Immature natural killer cell (primary cell): ENCODE data around the gene FRMPD4. TPM values are rescaled to one million over a fixed set of nuclear protein-coding genes. Genes with fewer than 3 reads are reported as not detected.
"Not testable (repeated sequence)": the region's sequence is repeated elsewhere in the genome, so short reads cannot be mapped to it uniquely, and the experiment has no call there.

Experiments
- DNase-seq, 3 donors: peaks; one replicate each; pipeline ENCODE4 v3.0.0; 2022; ENCODE audit warnings: mixed read lengths in 1 of 3
- H3K27ac Mint-ChIP-seq, 6 donors: one replicate each; pipeline ENCODE4 v1.8.0; 2020; ENCODE audit warnings: mixed read lengths in 6 of 6, mild to moderate bottlenecking in 5 of 6, inconsistent platforms in 4 of 6, moderate library complexity in 3 of 6
- H3K27me3 Mint-ChIP-seq, 3 donors: one replicate each; pipeline ENCODE4 v1.8.0; 2020 to 2021; ENCODE audit warnings: low read depth in 3 of 3, mild to moderate bottlenecking in 3 of 3, mixed read lengths in 3 of 3, moderate library complexity in 3 of 3, inconsistent platforms in 1 of 3
- H3K36me3 Mint-ChIP-seq, 3 donors: one replicate each; pipeline ENCODE4 v1.8.0; 2020; ENCODE audit warnings: mixed read lengths in 3 of 3, inconsistent platforms in 2 of 3, mild to moderate bottlenecking in 2 of 3
- H3K4me1 Mint-ChIP-seq, 2 donors: one replicate each; pipeline ENCODE4 v1.8.0; 2020; ENCODE audit warnings: inconsistent platforms in 2 of 2, mild to moderate bottlenecking in 2 of 2, mixed read lengths in 2 of 2, moderate library complexity in 1 of 2
- H3K4me3 Mint-ChIP-seq, 5 donors: one replicate each; pipeline ENCODE4 v1.8.0; 2020; ENCODE audit warnings: mild to moderate bottlenecking in 5 of 5, mixed read lengths in 5 of 5, inconsistent platforms in 3 of 5, moderate library complexity in 3 of 5
- H3K9me3 Mint-ChIP-seq, 6 donors: one replicate each; pipeline ENCODE4 v1.8.0; 2020; ENCODE audit warnings: mild to moderate bottlenecking in 6 of 6, mixed read lengths in 6 of 6, inconsistent platforms in 4 of 6, moderate library complexity in 3 of 6
- polyA plus RNA-seq, 3 donors: library from polyadenylated mRNA; unstranded; fragments of 300-500 nt; fragmentation: Illumina TruSeq; gene quantifications; one replicate each; pipeline ENCODE4 v1.2.3, GENCODE V29; 2021

The FRMPD4 gene
- polyA plus RNA-seq, 3 donors from 2014 or later: not detected

GRCh38 chrX:12153741-12154140 lies 15.5 kb downstream of the FRMPD4 start:
- no peak overlapping the region for H3K4me3 Mint-ChIP-seq
- DNase-seq: no peak
- peaks cover 0 to 12% (median 0%) of the 10 kb centered on the region in 3 donors for H3K27me3 Mint-ChIP-seq
- no peak overlapping the region for H3K27ac Mint-ChIP-seq
- H3K9me3 Mint-ChIP-seq: peaks cover 0 to 3% (median 0%) of the 10 kb centered on the region in 6 donors
- H3K4me1 Mint-ChIP-seq: no peaks in the 10 kb centered on the region
- no peaks in the 10 kb centered on the region for H3K36me3 Mint-ChIP-seq

DNA sequence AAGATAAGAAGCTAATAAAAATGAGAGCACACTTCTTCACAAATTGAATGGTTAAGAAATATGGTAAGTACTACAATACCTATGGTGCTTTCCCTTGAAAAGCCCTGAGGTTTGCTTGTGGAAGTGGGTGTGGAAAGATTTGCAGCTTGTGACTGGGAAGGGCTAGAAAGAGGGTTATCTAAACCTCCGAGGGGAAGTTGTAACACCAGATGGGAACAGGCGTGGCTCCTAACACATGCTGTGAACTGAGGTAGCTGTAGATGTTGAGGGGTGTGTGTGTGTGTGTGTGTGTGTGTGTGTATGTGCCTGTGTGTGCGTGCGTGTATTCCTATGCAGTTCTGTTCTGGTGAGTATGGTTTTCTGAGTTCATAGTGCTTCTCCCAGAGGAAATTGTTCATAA lies 21.5 kb downstream of the FRMPD4 start:
- Mint-ChIP-seq H3K4me3 (no peak overlapping the region), H3K9me3 (peaks cover 0 to 6% (median 0%) of the 10 kb centered on the region in 6 donors), H3K27me3 (peaks cover 0 to 4% (median 3%) of the 10 kb centered on the region in 3 donors), H3K27ac (no peak overlapping the region), H3K4me1 (no peaks in the 10 kb centered on the region), H3K36me3 (no peaks in the 10 kb centered on the region)
- DNase-seq: no peak

DNA sequence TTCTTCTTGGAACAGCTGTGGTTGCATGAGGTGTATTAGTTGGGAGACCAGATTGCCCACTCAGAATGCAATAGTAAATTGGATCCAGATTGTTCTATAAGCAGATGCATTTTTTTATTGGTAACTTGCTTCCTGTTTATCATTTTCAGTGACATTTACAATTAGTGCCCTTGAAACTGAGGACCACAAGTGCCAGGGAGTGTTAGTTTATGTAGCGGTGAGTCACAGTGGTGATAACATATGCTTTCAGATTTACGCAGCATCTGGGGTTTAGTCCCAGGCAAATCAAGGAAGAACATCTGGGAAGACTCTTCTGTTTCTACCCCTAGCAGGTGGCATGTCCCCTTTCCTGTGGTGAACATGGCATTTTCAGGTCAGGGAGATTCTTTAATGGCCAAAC lies 24.1 kb downstream of the FRMPD4 start:
- Mint-ChIP-seq H3K4me1 (no peaks in the 10 kb centered on the region), H3K4me3 (no peak overlapping the region), H3K27me3 (peaks cover 0 to 4% (median 0%) of the 10 kb centered on the region in 3 donors), H3K36me3 (no peaks in the 10 kb centered on the region), H3K27ac (no peak overlapping the region), H3K9me3 (peaks cover 0 to 6% (median 0%) of the 10 kb centered on the region in 6 donors)
- no peak for DNase-seq

GRCh38 chrX:12164180-12164579 lies 25.9 kb downstream of the FRMPD4 start:
- not testable (repeated sequence) for H3K27ac Mint-ChIP-seq, H3K4me3 Mint-ChIP-seq, H3K27me3 Mint-ChIP-seq, DNase-seq, H3K36me3 Mint-ChIP-seq, H3K4me1 Mint-ChIP-seq
- peaks cover 0 to 11% (median 0%) of the 10 kb centered on the region in 6 donors for H3K9me3 Mint-ChIP-seq

- Mint-ChIP-seq H3K36me3 (no peaks in the 10 kb centered on the region), H3K4me1 (no peaks in the 10 kb centered on the region), H3K9me3 (peaks cover 0 to 15% (median 2%) of the 10 kb centered on the region in 6 donors), H3K27ac (no peak overlapping the region), H3K4me3 (no peak overlapping the region), H3K27me3 (peaks cover 0 to 6% (median 0%) of the 10 kb centered on the region in 3 donors)
- no peak for DNase-seq
These were observed 32.5 kb downstream of the FRMPD4 start for GRCh38 chrX:12170755-12171154.

DNA sequence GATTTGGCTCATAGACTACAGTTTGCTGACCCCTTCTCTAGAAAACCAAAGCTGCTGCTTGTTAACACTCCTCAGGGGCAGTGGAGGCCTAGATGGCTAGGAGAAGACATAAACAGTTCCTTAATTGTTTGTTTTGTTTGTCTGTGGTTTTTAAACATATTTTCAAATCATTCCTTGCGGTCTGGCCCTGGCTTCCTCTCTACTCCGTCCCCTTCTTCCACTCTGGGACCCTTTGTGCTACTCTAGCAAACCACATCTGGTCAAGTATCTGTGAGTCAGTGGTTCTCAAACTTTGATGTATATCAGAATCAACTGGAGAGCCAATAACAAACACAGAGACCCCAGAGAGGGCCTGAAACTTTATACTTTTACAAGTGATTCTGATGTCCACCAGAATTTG lies 36.1 kb downstream of the FRMPD4 start:
- Mint-ChIP-seq H3K27me3 (peaks cover 0 to 5% (median 4%) of the 10 kb centered on the region in 3 donors), H3K36me3 (no peaks in the 10 kb centered on the region), H3K4me3 (no peak overlapping the region), H3K4me1 (no peaks in the 10 kb centered on the region), H3K9me3 (peaks cover 0 to 15% (median 2%) of the 10 kb centered on the region in 6 donors), H3K27ac (no peak overlapping the region)
- no peak for DNase-seq

DNA sequence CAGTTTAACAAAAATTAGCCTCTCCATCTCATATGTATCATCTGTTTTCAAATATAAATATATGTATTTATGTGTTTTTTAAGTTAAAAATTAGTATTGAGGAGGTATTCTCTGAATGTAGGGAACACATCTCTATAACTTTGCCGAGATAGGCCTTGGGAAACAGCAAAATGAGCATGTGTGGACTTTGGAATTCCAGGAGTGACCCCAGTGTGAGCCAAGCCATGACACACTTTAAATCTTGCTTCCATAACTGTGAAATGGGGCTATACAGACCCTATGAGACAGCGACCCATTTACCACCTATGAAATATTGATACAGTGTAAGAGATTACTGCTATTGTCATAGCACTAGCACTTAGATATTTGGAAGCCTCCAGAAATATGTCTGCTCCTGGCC lies 58.8 kb downstream of the FRMPD4 start:
- DNase-seq: no peak
- Mint-ChIP-seq H3K27me3 (peaks cover 1 to 3% (median 2%) of the 10 kb centered on the region in 3 donors), H3K36me3 (no peaks in the 10 kb centered on the region), H3K4me3 (no peak overlapping the region), H3K9me3 (peaks cover 0 to 2% (median 0%) of the 10 kb centered on the region in 6 donors), H3K4me1 (no peaks in the 10 kb centered on the region), H3K27ac (no peak overlapping the region)

- no peak for DNase-seq
- Mint-ChIP-seq H3K27me3 (peaks cover 0 to 3% (median 1%) of the 10 kb centered on the region in 3 donors), H3K9me3 (peaks cover 0 to 2% (median 0%) of the 10 kb centered on the region in 6 donors), H3K36me3 (no peaks in the 10 kb centered on the region), H3K4me1 (no peaks in the 10 kb centered on the region), H3K27ac (no peak overlapping the region), H3K4me3 (no peak overlapping the region)
These were observed 68.1 kb downstream of the FRMPD4 start for GRCh38 chrX:12206413-12206812.

GRCh38 chrX:12210196-12210815 lies 72.0 kb downstream of the FRMPD4 start:
- Mint-ChIP-seq H3K4me1 (no peaks in the 10 kb centered on the region), H3K27ac (no peak overlapping the region), H3K9me3 (peaks cover 0 to 2% (median 0%) of the 10 kb centered on the region in 6 donors), H3K36me3 (no peaks in the 10 kb centered on the region), H3K27me3 (peaks cover 0 to 2% (median 0%) of the 10 kb centered on the region in 3 donors), H3K4me3 (no peak overlapping the region)
- DNase-seq: no peak

- Mint-ChIP-seq H3K4me1 (no peaks in the 10 kb centered on the region), H3K27ac (no peak overlapping the region), H3K4me3 (no peak overlapping the region), H3K27me3 (peaks cover 0 to 2% (median 0%) of the 10 kb centered on the region in 3 donors), H3K36me3 (no peaks in the 10 kb centered on the region), H3K9me3 (peaks cover 0 to 2% (median 0%) of the 10 kb centered on the region in 6 donors)
- DNase-seq: no peak
These were observed 72.7 kb downstream of the FRMPD4 start for GRCh38 chrX:12210971-12211370.

DNA sequence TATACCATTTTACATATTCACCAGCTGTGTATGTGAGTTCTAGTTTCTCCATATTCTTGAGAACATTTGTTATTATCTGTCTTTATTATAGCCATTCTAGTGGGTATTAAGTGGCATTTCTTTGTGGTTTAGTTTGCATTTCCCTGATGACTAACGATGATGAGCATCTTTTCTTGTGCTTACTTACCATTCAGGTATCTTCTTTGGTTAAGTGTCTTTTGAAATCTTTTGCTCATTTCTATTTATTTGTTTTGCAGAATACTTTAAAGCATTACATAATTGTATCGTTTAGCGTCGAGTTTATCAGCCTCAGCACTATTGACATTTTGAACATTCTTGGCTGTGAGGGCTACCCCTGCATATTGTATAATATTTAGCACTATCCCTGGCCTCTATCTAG lies 85.4 kb downstream of the FRMPD4 start:
- Mint-ChIP-seq H3K4me3 (no peak overlapping the region), H3K36me3 (peaks cover 0 to 5% (median 0%) of the 10 kb centered on the region in 3 donors), H3K27me3 (peaks cover 0 to 1% (median 0%) of the 10 kb centered on the region in 3 donors), H3K9me3 (no peaks in the 10 kb centered on the region), H3K4me1 (no peaks in the 10 kb centered on the region), H3K27ac (no peak overlapping the region)
- no peak for DNase-seq

- Mint-ChIP-seq H3K9me3 (no peaks in the 10 kb centered on the region), H3K27ac (no peak overlapping the region), H3K4me1 (no peaks in the 10 kb centered on the region), H3K27me3 (peaks cover 0 to 3% (median 1%) of the 10 kb centered on the region in 3 donors), H3K36me3 (peaks cover 0 to 5% (median 0%) of the 10 kb centered on the region in 3 donors), H3K4me3 (no peak overlapping the region)
- no peak for DNase-seq
These were observed 86.8 kb downstream of the FRMPD4 start for GRCh38 chrX:12225107-12225506.

GRCh38 chrX:12227412-12228041 lies 89.3 kb downstream of the FRMPD4 start:
- no peaks in the 10 kb centered on the region for H3K36me3 Mint-ChIP-seq
- no peak overlapping the region for H3K4me3 Mint-ChIP-seq
- no peak overlapping the region for H3K27ac Mint-ChIP-seq
- H3K27me3 Mint-ChIP-seq: peaks cover 0 to 5% (median 0%) of the 10 kb centered on the region in 3 donors
- DNase-seq: no peak
- H3K9me3 Mint-ChIP-seq: peaks cover 0 to 1% (median 0%) of the 10 kb centered on the region in 6 donors
- H3K4me1 Mint-ChIP-seq: no peaks in the 10 kb centered on the region

- no peak overlapping the region for H3K4me3 Mint-ChIP-seq
- no peak for DNase-seq
- peaks cover 0 to 8% (median 2%) of the 10 kb centered on the region in 3 donors for H3K27me3 Mint-ChIP-seq
- H3K27ac Mint-ChIP-seq: no peak overlapping the region
- no peaks in the 10 kb centered on the region for H3K4me1 Mint-ChIP-seq
- H3K36me3 Mint-ChIP-seq: no peaks in the 10 kb centered on the region
- peaks cover 0 to 1% (median 0%) of the 10 kb centered on the region in 6 donors for H3K9me3 Mint-ChIP-seq
These were observed 90.6 kb downstream of the FRMPD4 start for GRCh38 chrX:12228862-12229261.
